GM18870 (cell line): ENCODE measurements around the gene CCDC6.
"Not testable (repeated sequence)": the region's sequence is repeated elsewhere in the genome, so short reads cannot be mapped to it uniquely, and the experiment has no call there.

ENCODE experiments used
- ATAC-seq: cut with Tn5 transposase; IDR thresholded peaks from one replicate; pipeline ENCODE4 v1.9.1; 2021; ENCODE audit warnings: moderate library complexity; ENCODE audit not compliant: unreplicated experiment

Gene CCDC6

DNA sequence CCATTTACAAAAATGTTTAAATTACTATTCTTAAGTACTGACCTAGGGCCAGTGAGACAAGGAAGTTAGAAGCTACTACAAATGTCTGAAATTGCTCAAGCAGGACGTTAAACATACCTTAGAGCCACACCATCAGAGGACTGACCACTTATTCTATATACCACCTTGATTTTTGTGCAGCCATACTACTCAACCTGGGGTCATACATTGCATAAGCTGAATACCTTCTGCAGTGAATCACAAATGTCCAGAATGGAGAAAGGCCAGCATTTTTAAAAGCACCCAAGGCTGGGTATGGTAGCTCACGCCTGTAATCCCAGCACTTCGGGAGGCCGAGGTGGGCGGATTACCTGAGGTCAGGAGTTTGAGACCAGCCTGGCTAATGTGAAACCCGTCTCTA, 131.9 kb downstream of the CCDC6 start:
- no peak for ATAC-seq

DNA sequence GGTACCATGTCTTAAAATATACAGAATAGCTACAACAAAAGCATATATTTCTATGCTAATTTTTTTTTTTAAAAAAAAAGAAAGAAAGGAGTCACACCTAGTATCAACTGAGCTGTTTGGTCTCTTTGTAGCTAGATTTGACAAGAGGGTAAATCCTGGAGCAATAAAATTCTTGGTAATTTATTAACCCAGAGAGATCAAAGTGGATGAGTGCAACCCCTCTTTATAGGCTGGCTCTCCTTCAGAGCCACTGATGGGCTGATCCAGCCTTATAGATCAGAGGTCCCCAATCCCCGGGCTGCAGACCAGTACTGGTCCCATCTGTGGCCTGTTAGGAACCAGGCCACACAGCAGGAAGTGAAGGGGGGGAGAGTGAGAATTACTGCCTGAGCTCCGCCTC, 133.3 kb downstream of the CCDC6 start:
- no peak for ATAC-seq

DNA sequence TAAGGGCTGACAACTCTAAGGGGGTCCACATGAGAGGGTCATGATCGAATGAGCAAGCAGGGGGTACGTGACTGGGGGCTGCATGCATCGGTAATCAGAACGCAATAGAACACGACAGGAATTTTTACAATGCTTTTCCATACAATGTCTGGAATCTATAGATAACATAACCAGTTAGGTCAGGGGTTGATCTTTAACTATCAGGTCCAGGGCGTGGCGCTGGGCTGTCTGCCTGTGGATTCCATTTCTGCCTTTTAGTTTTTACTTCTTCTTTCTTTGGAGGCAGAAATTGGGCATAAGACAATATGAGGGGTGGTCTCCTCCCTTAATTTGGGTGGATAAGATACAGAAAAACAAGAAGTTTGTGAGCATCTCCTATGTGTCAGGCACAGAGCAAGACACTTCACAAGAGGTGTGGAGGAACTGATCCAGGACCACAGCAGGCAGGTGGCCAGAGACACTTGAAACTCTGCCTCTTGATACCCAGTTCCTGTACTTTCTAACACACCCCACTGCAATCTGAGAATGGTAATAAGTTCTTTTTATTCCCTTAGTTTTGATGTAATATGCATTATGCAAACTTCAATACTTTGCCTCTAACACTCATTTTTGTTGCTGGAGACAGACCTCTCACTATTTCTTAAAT, 135.1 kb downstream of the CCDC6 start:
- ATAC-seq: no peak

DNA sequence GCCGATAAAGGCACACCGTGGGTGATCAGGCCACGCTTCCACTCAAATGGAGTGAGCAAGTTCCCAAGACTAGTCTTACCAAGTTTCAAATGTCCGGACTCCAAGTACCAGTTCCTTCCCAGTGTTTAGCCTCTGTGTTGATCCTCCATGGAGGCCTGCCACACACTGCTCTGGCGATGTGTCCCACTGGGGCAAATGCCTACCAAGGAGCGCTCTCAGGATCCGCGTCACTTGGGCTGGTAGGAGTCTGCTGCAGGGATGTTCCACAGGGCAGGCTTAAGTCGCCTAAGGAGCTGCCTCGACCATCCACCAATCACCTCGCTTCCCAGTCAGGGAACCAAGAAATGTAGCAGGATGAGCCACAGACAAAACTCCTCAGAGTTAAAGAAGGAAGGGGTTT, 135.7 kb downstream of the CCDC6 start:
- ATAC-seq: no peak

DNA sequence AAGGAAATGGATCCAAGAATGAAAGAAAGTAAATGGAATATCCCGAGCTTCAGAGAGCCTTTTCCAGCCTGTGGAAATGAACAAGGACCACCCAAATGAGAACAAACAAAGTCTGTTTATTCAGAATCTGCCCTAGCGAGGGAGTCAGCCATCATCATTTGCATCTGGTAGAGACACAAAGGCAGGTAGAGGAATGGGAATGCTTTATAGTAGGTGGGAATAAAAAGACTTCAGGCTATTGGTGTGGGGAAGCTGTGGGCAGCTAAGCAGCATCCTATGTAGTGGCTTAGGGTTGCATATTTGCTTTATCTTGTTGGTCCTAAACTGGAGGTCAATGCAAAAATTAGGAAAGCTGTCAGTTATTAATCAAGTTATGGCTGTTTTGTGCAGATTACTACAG, 143.9 kb downstream of the CCDC6 start:
- ATAC-seq: no peak

DNA sequence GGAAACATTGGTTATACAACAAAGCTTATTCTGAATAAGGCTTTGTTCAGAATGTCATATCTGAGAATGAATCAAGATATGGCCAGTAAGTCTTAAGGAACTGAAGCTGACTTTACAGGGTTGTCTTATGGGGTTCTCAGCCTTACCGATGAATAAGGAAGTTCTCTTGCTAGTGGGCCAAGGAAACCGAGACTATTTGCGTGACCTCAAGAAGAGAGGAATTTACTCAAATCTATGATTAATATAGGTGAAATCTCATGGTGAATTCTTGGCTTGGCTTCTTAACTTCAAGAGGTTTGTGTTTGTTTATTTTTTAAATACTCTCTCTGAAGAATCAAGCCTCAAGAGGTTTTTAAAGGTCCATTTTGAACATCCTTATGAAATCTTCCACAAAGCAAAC, 148.4 kb downstream of the CCDC6 start:
- no peak for ATAC-seq

DNA sequence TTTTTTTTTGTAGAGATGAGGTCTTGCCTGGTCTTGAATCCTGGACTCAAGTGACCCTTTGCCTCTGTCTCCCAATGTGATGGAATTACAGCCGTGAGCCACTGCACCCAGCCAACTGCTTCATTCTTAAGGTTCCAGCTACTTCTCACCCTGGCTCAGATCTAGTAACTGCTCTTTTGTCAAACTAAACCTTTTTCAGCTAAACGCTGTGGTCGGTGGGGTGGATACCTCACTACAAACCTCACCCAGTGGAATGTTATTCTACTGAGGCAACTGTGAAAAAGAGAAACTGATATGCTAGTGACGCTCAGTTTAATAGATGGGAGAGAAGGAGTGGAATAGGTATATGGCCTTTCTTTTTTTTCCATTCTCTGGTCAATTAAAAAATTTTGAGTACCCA, 151.4 kb downstream of the CCDC6 start:
- ATAC-seq: no peak

DNA sequence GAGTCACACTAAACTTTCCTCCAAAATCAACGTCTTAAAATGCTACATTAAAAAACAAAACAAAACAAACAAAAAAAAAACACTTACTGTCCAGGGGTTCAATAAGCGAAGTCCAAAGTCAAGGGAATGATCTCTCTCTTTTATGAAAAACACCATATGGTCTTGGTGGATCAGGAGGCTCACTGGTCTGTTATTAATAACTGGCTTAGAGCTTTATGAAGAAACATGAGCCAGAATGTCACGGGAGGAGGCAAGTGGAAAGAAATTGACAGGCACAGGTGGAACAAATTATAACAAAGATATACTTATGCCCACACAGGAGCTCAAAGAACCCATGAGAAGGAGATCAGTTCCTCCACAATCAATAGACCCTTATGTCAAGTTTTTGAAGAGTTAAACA, 153.1 kb downstream of the CCDC6 start, which contains the start of gene MRLN:
MRLN (minus strand) TSS at position 189 of the 400 bp plus-strand sequence.
- no peak for ATAC-seq

DNA sequence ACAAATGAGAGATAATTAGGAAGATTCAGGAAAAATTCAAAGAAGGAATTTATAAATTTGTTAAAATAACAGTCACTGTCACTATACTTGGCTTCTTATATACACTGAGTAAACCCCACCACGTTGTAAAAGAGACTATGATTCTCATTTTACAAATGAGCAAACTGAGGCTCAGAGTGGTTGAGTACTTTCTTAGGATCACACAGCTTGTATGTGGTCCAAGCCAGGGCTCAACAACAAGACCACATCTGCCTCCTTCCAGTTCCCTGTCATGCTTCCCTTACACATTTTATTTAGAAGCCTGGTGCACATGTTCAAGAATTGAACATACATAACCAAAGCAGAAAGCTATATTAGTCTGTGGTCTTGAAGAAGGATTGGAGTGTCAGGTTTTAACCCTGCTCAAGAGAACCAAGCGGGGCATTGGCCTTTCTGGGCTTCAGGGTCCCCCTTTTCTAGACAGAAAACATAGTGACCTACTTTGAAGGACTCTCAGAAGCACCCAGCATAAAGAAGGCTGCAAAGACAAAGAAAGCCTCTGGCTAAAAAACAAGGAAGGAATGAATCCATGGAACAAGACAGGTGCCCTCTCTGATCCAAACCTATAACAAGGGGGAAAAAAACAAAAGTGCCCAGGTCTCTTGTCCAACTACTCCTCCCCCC, 153.9 kb downstream of the CCDC6 start:
- no peak for ATAC-seq

DNA sequence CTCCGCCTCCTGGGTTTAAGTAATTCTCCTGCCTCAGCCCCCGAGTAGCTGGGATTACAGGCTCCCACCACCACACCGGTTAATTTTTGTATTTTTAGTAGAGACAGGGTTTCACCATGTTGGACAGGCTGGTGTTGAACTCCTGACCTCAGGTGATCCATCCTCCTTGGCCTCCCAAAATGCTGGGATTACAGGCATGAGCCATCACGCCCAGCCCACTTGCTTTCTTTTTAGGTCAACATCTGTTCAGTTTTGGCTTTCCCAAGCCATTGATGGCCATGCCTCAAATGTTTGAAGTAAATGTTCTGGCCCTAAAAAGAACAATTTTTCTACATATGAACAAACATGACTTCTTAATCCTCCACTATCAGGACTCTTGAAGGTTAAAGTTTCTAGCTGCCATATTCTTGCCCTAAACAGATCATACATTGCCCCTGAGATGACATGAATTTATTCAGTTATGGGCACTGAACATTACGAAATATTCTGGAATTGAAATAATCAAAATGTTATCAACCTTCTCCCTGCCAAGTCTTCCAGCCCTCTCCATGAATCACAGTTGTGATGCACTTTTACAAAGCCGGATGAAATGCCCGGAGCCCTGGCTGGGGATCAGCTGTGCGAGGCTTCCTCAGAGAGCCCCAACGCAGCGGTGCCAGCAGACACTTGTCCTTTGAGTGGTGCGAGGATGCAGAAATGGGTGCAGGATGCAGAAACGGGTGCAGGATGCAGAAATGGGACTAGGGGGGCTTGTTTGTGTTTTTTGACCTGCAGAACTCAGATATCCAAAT, 156.0 kb downstream of the CCDC6 start:
- no peak for ATAC-seq

DNA sequence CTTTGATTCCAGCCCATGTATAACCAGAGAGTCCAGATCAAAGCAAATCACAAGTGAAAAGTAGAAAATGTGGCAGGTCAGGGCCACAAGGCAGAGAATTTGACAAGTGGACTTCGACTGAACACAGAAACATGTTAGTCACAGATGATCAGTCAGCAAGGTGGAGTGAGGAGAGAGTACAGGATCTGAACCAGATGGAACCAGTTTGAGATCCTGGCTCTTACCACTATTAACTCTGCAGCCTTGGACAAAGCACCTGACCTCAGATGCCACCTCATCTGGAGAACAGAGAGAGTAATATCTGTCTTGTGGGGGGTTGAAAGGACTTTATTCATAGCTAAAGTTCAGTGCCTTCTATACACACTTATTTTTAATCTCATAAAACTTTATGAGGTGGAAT, 157.5 kb downstream of the CCDC6 start:
- ATAC-seq: peak; percentile 68

DNA sequence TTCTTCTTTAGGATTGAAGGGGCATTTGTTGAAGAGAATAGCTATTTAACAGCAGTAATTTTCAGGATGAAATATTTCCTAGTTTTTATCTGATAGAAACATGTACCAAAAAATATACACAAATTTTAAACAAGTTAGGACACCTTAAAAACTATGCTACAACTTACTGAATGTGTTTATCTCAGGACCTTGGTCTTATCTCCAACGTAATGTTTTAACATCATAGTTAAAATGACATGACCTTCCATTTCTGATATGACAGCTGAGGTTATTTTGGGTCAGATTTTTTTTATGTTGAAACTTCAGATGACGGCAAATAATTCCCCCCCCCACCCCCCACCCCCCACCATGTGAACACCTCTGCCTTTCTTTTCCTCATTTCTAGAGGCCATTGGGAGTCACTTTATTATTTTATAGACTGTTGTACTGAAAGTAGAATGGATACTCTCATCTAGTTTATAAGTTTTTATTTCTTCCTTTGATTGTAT, 161.1 kb downstream of the CCDC6 start:
- no peak for ATAC-seq

DNA sequence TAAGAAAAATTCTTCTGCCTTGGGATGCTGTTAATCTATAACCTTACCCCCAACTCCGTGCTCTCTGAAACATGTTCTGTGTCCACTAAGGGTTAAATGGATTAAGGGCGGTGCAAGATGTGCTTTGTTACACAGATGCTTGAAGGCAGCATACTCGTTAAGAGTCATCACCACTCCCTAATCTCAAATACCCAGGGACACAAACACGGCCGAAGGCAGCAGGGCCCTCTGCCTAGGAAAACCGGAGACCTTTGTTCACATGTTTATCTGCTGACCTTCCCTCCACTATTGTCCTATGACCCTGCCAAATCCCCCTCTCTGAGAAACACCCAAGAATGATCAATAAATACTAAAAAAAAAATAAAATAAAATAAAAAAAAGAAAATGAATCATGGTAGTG, 161.6 kb downstream of the CCDC6 start:
- not testable (repeated sequence) for ATAC-seq

DNA sequence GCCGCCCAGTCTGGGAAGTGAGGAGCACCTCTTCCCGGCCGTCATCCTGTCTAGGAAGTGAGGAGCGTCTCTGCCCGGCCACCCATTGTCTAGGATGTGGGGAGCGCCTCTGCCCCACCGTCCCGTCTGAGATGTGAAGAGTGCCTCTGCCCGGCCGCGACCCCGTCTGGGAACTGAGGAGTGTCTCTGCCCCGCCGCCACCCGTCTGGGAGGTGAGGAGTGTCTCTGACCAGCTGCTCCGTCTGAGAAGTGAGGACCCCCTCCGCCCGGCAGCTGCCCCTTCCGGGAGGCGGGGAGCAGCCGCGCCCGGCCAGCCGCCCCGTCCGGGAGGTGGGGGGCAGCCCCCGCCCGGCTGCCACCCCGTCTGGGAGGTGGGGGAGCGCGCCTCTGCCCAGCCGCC, 162.2 kb downstream of the CCDC6 start:
- ATAC-seq: not testable (repeated sequence)

DNA sequence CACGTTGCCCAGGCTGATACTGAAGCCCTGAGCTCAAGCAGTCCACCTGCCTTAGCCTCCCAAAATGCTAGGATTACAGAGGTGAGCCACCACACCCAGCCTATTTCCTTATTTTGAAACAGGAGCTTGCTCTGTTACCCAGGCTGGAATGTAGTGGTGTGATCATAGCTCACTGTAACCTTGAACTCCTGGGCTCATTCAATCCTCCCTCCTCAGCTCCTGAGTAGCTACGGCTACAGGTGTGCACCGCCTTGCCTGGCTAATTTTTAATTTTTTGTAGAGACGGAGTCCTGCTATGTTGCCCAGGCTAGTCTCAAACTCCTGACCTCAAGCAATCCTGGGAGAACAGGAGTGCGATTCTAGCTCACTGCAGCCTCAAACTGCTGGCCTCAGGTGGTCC, 164.8 kb downstream of the CCDC6 start:
- ATAC-seq: no peak

DNA sequence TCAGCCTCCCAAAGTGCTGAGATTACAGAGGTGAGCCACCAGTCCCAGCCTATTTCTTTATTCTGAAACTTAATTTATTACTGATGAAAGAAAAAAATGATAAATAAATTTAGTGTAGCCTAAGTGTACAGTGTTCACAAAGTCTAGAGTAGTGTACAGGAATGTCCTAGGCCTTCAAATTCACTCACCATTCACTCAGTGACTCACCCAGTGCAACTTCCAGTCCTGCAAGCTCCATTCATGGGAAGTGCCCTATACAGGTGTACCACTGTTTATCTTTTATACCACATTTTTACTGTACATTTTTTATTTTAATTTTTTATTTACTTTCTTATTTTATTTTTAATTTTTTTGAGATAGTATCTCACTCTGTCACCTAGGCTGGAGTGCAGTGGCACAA, 165.3 kb downstream of the CCDC6 start:
- ATAC-seq: no peak
